Spleen (tissue), 7 donors: ENCODE measurements around the gene PRKCH.

ENCODE experiments used
- CTCF ChIP-seq, 11 experiments: fragments of 200-600 bp in 7 of 11; fragments of 450-650 bp in 4 of 11; sonication (generic) in 4 of 11; IDR thresholded peaks in 8 of 11; conservative IDR thresholded peaks in 3 of 11; 1 replicate in 7 of 11; 2 replicates in 4 of 11; pipeline versions ENCODE4 v1.4.0 to v1.8.0; 2016 to 2021; ENCODE audit warnings: antibody characterized with exemption in 11 of 11, inconsistent platforms in 4 of 11, mild to moderate bottlenecking in 1 of 11
- POLR2AphosphoS5 ChIP-seq, 3 donors: sonication (generic); formaldehyde crosslinking; IDR thresholded peaks; one replicate each; pipeline ENCODE4 v1.5.1; 2017; ENCODE audit warnings: antibody characterized with exemption in 3 of 3
- donor health status: DM: no; HTN: no; CAD: no; lungs with moderate emphysema.
- donor health status: DM: no; HTN: no; CAD: no.
- donor health status: DM: no; HTN: no; CAD: no.

- TF ChIP-seq POLR2AphosphoS5 (IDR thresholded peaks at IDR 0.05) (no peak), CTCF (IDR thresholded peaks at IDR 0.05 in 8 of 11, conservative IDR thresholded peaks at IDR 0.05 in 3 of 11) (no peak)
These were observed 247.9 kb downstream of the PRKCH start for GRCh38 chr14:61569308-61569707.
